B cell (primary cell): ENCODE results near the gene FANCL.

Source experiments
- EZH2 ChIP-seq: IDR thresholded peaks from 2 replicates; pipeline ENCODE4 v1.6.1; 2012; ENCODE audit warnings: borderline replicate concordance, low read depth, mild to moderate bottlenecking, moderate library complexity, low read length; ENCODE audit not compliant: insufficient read depth, poor library complexity, severe bottlenecking
- TF ChIP-seq, protein P1 (sequence below): fragments of 200-600 bp; IDR thresholded peaks from one replicate; pipeline ENCODE4 v1.8.0; 2022; ENCODE audit warnings: antibody characterized with exemption, mild to moderate bottlenecking

DNA sequence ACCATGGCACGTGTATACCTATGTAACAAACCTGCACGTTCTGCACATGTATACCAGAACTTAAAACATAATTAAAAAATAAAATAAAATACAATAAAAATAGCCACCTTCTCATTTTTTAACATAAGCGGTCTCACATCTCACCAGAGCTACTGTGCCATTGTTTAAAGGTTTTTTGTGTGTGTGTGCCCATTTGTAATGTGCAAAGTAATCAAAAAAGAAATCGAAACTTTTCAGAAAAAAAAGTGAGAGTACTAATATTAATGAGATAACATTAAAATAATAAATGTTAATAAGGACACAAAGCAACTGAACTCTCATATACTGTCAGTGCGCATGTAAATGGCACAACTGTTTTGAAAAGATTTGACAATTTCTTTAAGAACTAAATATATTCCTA is 60.5 kb downstream of the FANCL start:
- TF ChIP-seq, protein P1, sequence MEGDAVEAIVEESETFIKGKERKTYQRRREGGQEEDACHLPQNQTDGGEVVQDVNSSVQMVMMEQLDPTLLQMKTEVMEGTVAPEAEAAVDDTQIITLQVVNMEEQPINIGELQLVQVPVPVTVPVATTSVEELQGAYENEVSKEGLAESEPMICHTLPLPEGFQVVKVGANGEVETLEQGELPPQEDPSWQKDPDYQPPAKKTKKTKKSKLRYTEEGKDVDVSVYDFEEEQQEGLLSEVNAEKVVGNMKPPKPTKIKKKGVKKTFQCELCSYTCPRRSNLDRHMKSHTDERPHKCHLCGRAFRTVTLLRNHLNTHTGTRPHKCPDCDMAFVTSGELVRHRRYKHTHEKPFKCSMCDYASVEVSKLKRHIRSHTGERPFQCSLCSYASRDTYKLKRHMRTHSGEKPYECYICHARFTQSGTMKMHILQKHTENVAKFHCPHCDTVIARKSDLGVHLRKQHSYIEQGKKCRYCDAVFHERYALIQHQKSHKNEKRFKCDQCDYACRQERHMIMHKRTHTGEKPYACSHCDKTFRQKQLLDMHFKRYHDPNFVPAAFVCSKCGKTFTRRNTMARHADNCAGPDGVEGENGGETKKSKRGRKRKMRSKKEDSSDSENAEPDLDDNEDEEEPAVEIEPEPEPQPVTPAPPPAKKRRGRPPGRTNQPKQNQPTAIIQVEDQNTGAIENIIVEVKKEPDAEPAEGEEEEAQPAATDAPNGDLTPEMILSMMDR, result no peak
- no peak for TF ChIP-seq EZH2
